CD4-positive, alpha-beta T cell treated with Interleukin-15 for 4 hours (primary cell): ENCODE measurements around the gene KRT222.
A peak's percentile ranks its signal among the peaks of the same experiment; 100 is the strongest.

Source experiments
- DNase-seq: peaks from one replicate; pipeline ENCODE4 v3.0.0-alpha.2; 2020; ENCODE audit warnings: low spot score

Gene KRT222

DNA sequence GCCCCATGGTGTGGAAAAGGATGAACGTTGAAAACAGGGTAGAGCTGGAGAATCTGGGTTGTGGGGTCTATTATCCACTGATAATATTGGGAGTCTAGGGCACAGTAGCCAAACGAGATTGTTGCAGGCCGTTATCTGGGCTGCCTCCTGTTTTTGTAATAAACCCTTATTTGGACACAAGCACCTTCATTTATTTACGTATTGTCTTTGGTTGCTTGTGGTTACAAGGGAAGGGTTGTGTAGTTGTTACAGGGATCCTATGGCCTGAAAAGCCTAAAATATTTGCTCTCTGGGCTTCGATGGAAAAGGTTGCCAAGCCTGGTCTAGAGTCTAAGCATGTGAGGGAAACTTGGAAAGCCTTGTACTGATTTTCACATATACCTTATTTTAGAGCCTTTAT, 13.0 kb downstream of the KRT222 start:
- no peak for DNase-seq

DNA sequence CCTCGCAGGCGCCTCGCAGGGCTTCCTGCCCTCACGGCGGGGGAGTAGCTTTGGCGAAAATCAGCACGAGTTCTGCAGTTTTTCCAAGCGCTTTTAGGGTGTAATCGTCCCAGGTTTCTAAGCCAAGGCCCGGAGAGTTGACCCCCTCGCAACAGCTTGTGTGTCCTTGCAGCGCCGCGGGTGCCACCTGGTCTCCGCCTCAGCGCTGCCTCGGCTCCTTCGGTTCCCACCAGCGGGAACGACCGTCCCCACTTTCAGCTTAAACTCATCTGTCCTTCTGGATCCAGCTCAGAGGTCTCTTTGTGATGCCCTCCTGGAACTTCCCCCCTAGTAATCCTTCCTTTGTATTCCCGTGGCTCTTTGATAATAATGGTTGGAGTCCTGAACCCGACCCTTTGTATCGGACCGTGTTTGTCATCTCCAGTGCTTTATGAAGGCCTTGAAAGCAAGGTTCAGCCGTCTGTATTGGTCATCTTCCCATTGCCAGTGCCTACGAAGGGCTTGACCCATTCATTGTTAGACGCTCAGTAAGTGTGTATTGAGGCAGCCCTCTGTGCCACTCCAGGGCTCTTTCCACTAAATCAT, 16.5 kb downstream of the KRT222 start:
- DNase-seq = no peak

DNA sequence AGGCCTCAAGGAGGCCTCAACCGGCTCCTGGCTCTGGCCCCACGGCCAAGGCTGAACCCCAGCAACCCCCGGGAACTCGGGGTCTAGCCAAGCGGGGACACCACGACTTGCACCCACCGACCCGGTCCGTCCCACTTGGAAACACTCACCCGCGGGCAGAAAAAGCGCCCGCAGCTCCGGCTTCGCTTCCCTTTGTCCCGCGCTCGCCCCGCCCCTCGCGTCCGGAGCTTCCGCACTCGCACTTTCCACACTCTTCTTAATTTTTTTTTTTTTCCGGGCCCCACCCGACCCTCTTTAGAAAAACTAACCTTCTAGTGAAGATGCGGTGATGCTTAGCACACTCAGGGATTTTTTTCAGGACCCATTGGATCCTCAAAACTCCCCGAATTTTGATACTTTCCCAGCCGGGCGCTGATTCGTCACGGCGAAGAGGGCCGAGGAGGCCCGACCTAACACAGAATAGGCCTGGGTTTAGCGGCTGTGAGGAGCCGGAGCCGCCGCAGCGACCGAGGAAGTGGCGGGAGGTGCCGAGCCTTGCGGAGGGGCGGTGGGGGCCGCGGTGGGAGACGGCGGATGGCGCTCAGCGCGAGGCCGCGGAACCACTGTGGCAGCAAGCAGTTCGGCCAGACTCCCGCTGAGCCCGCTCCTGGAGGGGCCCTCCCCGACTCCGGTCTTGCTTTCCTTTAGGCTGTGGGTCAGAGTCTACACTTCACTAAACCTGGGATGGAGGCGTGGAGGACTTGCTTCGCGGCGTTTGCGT, 17.2 kb downstream of the KRT222 start, which contains the start of gene SMARCE1:
Gene SMARCE1, minus strand, starts transcription at position 195 of the 760 bp plus-strand sequence. CDS start 2,016 bp downstream, outside the sequence.
- peak; percentile 77 for DNase-seq

DNA sequence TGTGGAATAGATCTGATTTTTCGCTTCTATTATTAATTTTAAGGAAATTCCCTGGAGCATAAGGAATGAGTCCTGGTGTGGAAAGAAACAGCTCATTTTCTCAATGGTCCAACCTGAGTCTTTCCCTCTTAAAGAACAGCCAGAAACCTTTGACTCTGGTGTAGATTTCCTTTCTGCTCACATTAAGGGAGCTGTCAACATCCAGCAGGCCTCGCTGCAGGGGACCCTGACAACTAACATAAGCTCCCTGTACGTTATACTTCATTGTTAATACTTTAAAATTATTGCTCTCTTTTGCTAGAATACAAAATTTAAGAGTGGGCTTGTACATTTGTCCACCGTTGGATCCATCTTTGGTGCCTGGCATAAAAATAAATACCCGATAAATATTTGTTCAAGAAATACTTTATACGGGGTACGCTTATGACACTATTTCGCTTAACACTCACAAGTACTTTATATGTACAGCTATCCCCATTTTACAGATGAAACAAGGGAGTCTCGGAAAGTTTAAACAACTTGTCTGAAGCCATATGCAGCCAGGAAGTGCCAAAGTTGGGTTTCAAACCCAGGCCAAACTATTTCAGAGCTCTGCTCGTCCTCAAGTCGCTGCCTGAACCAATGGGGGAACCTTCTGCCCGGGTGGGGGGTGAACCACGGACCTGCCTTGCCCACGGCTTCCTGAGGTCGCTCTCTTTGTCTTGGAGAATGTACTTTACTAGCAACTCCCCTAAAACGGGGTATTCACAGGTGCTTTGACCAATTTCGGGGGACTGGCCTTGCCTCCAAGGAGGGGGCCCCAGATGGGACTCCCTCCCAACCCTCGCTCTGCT, 18.0 kb downstream of the KRT222 start:
- peak; percentile 38 for DNase-seq

DNA sequence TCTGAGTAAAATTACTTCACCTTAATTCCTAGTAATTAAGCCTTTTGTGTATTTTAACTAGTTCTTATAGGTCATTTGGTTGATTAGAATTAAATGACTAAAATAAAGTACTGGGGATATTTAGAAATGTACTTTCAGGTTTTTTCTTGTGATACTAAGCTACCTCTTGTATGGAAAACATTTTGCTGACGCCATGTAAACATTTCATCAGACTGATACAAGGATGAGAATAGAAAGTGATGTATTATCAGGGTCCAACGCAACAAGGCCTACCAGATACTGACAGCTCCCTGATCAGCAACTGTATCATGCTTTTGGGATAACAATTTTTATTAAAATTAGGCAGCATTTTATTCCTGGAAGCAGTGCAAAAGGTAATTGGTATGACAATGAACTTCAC, 19.0 kb downstream of the KRT222 start:
- no peak for DNase-seq

DNA sequence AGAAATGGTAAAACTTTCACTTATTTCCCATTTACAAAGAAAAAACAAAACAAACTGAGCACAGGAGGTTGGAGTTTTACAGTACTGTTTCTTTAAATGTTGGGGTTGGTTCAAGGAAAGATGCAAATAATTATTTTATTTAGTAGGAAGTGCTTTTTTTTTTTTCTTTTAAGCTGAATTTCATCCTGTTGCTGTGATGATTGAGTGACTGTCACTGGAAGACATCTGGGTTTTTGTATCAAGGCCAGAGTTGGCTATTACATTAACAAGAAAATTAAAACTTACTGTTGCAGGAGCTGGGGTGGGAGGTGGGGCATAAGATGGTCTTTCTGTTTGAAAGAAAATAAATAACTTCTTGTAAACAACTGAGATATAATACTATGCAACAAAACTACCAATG, 19.7 kb downstream of the KRT222 start:
- no peak for DNase-seq

DNA sequence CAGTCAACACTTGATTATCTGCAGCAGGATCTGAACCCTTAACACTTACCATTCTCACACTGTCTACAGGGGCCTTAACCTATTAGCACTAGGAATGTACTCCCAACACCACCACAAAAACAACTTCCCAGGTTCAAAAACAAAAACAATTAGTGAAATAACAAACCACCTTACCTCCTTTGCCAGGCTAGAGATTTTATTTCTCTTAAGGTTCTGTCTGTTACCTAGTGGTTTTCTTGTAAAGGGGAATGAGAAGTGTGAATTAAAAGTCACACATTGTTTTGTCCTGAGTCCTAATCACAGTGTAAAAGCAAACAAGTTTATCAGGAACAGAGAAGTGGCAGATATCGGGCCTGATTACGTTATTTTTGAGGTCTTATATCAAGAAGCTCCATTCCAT, 27.0 kb downstream of the KRT222 start:
- no peak for DNase-seq

DNA sequence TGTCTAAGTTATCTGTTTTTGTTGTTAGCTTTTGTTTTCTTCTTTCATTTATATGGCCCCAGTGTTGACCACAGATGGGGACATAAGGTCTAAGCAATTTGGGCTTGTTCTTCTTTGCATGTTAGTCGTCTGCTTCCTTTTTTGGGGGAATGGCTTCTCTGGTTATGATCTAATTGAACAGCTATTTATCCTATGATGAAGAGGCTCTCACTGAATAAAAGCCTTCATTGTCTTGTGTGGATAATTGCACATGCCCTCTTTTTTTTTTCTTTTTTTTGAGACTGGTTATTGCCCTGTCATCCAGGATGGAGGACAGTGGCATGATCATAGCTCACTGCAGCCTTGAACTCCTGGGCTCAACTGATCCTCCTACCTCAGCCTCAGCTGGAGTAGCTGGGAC, 31.1 kb downstream of the KRT222 start:
- DNase-seq = no peak

DNA sequence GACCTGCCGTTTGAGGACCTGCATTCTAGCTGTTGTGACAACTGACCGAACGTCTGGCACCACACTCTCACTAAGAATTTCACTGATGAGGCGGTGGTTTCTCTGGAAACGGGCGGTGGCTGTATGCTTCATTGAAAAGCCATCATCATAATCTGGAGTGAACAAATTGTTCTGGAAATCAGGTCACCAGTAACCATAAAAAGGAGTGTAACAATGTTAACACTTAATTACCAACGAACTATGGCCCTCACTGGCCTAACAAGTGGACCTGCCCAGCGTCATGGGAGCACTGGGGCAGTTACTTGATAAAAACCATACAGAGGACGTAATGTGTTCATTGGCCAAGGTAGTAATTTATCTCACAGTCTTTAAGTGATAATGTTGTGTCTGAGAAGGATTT, 32.8 kb downstream of the KRT222 start:
- DNase-seq = no peak

DNA sequence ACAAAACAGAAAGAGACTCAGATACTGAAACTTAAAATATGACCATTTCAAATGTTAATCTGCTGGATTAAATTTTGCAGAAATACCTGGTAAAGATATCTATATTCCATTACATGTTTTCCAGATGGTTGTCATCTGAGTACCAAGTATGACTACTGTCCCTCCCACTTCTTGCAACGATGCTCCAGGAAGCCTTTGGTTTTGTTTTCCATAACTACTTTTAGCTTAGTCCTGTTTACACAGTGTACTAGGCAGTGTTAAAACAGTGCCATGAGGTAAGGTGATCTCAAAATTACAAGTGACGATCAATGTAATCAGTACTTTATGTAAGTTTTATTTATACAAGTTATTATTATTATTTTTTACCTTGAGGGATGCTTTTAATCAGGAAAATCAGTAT, 35.1 kb downstream of the KRT222 start:
- DNase-seq = no peak

DNA sequence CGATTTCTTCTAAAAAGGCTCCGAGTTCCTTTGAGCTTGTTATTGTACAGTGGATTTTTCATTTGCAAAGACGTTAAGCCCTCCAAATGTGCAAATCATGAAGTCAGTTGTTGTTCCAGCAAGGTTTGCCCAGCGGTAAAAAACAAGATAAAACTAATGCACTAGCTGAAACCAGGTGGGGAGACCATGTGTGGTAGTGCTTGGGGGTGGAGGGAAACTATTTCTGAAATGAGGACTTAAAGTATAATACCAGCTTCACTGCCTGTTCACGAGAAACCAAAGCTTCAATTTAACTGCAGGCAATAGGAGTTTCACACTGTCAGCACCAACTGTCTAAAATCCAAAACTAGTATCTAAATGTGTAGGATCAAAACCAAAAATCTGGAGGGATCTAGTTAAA, 39.7 kb downstream of the KRT222 start:
- no peak for DNase-seq

DNA sequence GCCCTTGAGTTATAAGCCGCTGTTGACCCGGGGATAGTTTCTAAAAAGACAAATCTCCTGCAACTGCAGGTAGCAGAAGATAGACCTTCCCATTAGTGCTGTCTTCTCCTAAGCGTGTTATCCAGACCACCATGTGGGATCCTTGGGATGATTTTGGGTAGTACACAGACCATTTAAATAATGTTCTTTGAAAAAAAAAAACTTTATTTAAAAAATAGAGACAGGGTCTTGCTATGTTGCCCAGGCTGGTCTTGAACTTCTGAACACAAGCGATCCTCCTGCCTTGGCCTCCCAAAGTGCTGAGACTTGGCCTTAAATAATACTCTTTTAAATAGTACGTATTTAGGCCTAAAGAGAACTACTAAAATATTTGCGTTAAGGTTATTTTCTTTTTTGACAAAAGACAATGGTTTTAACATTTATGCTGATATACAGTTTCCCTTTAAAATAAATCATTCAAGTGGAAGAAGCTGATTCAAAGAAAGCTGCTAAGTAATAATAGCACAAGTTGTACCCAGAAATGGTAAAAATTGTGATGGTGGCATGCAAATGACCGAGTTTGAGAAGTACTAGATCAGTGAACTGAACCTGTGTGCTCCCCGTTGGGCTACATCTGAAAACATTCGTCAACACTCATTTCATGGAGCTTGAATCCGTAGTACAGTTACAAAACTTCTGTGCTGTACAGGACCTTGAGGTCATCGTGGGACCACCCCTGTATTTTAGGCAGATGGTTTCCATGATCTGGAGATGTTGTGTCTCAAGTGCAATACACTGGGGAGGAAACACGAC, 41.4 kb downstream of the KRT222 start:
- DNase-seq = no peak

DNA sequence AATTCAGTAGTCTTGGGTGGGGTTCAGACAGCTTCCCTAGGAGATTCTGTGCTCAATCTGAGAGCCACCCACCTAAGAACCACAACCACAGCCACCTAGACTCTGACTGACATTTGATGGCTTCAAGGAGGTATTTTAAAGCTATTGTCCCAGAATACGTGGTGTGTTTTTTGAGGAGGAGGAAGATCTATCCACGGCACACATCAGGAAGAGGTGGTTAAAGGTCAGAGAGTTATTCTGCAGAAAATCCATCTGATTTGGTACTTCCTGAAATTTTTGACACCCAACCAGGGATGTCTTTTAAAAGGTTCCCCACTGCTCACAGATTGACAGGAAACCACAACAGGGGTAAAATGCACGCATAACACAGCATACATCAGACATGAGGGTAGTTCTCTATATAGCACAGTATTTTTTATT, 42.5 kb downstream of the KRT222 start:
- no peak for DNase-seq

DNA sequence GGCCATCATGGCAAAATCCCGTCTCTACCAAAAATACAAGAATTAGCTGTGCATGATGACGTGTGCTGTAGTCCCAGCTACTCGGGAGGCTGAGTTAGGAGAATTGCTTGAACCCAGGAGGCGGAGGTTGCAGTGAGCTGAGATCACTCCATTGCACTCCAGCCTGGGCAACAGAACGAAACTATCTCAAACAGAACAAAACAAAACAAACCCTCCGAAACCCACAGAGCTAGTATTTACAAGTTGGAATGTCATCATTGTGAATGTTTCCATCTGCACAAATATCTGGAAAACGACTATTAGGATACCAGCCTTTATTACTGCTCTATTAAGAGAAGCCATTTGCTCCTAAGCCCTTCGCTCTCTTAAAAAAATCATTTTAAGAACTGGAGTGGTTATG, 43.4 kb downstream of the KRT222 start:
- no peak for DNase-seq

DNA sequence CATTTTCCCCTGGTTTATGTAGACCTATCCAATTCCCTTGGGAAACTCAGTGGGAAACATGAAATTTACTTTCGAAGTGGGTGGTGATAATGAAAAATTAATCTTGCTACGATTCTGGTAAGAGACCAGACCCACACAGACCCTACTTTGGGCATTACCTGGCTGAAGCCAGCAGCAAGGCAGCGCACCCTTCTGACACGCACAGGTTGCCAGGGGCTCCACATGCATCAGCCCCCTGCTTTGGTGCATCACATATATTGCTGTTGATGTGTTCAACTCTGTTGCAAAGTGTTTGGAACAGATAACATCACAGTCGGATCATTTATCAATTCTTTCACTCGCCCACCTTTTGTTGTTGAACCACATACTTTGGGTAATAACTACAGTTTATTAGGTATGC, 44.0 kb downstream of the KRT222 start:
- no peak for DNase-seq

DNA sequence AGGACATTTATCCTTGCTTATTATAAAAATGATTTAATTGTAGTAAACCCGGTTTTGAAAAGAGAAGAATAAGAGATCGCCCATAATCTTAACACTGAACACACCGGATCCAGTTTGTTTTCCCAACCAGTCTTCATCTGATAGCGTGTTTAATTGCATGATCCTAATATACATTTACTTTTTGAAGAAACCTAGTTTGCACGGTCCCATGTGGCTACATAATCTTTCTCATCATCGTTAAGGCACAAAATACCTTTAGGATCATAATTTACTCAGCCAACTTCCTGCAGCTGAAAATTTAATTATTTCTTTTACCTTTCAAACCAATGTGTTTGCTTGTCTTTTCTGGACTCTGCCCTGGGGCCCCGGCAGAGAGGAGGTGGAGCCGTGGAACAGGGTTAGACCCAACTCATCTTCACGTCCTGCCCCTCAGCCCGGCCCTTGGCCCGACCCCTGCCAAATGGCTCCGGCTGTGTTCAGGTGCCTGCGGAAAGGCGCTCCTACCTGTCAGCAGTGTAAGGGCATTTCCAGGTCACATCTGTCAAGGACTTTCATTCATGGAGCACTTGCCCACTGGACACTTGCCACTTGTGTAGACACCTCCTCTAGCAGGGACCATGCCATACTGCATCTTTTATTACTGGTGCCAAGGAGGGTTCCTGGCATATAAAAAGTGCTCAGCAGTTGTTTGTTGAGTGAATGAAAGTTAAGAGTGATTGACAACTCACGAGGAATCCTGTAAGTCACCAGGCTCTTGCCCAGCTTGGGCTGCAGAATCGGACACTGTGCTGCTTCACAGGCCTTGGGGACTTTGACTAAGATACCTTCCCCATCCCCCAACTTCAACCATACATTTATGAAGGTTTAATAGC, 46.0 kb downstream of the KRT222 start:
- DNase-seq = no peak

DNA sequence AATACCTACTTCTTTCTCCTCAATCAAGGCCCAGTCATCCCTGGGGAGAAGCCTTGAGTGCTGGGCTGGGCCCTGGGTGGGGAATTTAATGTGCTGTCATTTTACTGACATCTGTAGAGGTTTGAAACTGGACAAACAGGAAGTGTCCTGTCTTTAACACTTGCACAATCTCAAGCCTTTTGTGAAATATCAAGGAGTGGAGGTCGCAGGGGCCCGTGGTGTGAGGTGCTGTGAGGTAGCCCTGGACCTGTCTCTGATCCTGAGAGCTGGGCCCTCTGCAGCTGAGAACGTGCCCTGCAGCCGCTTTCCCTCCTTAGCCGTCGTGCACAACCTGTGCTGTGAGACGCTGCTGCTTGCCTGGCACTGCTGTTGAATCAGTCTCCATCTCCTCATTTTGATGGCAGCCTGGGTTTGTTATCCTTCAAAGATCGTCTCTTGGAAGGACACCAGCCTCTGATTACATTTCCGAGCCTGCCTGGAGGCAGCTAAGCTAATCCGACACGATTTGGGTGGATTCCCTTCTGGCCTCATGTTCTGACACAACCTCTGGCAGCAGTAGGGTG, 47.2 kb downstream of the KRT222 start:
- no peak for DNase-seq

DNA sequence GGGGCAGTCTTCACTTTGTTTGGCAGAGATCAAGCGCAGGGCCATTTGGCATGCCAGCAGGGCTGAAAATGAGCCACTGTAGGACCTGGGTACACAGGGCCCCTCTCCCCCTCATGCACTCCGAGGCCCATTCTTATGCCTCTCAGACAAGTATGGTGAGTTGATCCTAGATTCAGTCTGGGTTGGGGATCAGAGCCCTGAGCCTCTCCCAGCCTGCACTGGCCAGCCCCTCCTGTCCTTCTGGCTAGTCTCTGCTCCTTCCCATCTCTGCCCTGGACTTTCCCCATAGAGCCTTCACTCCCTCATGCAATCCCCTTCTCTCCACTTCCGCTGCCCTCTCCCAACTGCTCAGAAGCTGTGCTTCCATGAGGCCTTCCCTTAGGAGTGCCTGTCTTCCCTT, 48.4 kb downstream of the KRT222 start:
- no peak for DNase-seq

DNA sequence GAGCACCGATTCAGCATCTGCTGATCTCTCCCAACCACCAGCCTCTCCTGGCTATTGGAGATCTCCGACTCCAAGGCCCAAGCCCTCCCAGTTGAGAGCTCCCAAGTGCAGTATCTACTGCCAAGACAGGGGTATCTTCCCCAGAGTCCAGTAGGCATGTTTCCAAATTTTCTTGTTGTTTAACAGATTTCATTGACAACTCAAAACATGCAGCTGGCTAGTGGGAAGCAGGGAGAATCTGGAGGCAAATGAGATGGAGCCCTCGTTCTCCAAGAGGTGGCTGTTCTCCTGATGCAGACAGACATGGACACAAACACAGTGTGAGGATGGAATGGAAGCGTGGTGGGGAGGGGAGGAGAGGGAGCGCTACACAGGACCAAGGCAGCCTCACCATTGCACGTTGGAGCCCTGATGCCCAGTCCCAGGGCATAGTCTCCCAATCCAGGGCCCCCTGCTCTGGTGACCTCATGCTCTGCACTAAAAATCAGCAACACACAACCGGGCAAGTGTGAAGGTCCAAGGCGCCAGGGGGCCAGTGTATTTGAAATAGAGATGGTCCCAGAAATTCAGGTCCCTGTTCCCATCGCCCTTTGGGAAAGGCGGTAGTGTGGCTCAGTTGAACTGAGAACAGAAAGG, 49.0 kb downstream of the KRT222 start:
- no peak for DNase-seq

DNA sequence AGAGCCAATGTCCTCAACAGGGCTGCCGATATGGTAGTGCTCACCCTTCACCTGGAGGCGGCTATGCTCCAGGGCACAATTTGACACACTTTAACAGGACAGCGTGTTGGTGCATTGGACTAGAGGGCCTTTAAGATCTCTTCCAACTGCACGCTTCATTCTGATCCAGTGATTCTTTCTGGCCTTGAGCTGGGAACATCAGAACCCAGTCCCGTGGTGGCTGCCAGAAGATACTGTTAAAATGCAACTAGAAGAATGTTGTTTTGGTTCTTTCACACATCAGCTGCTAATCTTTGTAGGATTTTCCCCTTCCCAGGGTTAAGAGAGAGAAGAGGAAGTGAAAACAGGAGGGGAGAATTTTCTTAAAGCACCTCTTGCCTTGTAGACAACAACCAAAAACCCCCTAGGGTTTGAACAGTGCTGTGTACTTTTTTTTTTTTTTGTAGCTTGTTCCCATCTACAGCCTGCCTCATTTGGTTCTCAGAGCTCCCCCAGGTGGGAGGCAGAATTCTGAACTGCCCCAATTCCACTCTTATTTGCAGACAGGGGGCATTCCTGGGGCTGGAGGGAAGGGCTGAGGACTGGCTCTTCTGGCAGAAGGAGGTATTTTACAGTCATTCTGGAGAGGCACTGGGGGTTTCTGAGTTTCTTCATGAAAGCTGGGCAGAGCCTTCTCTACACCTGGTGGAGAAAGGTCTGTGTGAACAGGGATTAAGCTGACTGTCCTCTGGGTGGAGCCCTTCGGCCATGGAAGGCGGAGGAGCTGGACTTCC, 49.7 kb downstream of the KRT222 start:
- DNase-seq = peak; percentile 57
